NCI-H69 (cell line): ENCODE data around the gene SLC25A52.
"Not testable (repeated sequence)": the region's sequence is repeated elsewhere in the genome, so short reads cannot be mapped to it uniquely, and the experiment has no call there.

ENCODE experiments used
- DNase-seq: peaks from one replicate; lab custom pipeline; 2025; lab: John Stamatoyannopoulos, UW

Gene SLC25A52

DNA sequence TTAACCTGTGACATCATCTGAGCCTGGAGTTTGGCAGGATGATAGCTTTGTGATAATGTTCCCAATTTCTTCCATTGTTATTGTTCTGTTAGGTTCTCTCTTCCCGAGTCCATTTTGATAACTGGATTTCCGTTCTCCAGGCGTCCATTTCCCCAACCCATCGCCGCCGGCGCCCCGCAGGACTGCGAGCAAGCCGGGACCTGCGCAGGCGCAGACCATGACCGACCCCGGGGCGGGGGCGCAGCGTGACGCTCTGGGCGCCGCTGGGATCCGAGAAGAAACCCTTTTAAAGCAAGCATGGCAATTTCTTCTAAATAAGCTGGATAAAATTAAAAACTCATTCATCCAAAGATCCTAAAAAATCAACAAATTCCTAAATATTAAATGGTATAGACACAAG, at the start of gene SLC25A52:
Gene SLC25A52 (minus strand): TSS at position 186 of the 400 bp plus-strand sequence. CDS start 219 bp downstream, outside the sequence.
- no peak for DNase-seq

GRCh38 chr18:31809049-31809448, 48.4 kb upstream of the SLC25A52 start:
- DNase-seq, result not testable (repeated sequence)

- no peak for DNase-seq
Observed at GRCh38 chr18:31801078-31801477, 40.4 kb upstream of the SLC25A52 start.

DNA sequence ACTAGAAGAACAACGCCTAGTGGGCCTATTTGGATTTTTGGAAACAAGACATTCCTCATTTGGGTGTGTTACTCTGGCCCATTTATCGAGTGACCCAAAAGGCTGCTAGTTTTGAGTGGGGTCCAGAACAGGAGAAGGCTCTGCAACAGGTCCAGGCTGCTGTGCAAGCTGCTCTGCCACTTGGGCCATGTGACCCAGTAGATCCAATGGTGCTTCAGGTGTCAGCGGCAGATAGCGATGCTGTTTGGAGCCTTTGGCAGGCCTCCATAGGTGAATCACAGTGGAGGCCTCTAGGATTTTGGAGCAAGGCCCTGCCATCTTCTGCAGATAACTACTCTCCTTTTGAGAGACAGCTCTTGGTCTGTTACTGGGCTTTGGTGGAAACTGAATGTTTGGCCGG, 38.6 kb upstream of the SLC25A52 start:
- DNase-seq, result not testable (repeated sequence)

- DNase-seq, result no peak
Observed at GRCh38 chr18:31798399-31798798, 37.7 kb upstream of the SLC25A52 start.

GRCh38 chr18:31795747-31796146, 35.1 kb upstream of the SLC25A52 start:
- DNase-seq, result no peak

GRCh38 chr18:31793531-31793930, 32.9 kb upstream of the SLC25A52 start:
- DNase-seq, result no peak

GRCh38 chr18:31792580-31792911, 31.9 kb upstream of the SLC25A52 start:
- DNase-seq, result no peak

- DNase-seq, result no peak
Observed at GRCh38 chr18:31791817-31792579, 31.3 kb upstream of the SLC25A52 start.

- peak; percentile 25 for DNase-seq
Observed at GRCh38 chr18:31789409-31789808, 28.7 kb upstream of the SLC25A52 start.

GRCh38 chr18:31783059-31783458, 22.4 kb upstream of the SLC25A52 start:
- DNase-seq, result no peak

- DNase-seq, result no peak
Observed at GRCh38 chr18:31778391-31778950, 17.8 kb upstream of the SLC25A52 start.

- no peak for DNase-seq
Observed at GRCh38 chr18:31776093-31776492, 15.4 kb upstream of the SLC25A52 start.

DNA sequence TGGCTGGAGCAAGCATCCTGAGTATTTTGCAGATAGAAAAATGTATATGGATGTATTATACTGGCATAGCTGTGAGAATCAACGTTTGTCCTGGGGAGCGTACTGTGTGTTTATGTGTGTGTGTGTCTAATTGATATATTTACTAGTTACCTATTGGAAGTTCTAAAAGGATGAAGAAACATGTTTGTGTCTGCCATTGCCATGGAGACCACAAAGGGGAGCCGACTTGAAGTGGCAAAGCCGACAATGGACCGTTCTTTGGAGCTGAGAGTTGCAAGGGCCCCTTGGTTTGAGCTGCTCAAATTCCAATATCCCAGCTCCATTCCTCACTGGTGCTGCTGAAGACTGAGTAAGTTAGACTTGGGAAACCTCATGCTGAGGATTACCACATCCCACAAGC, 14.3 kb upstream of the SLC25A52 start:
- no peak for DNase-seq

DNA sequence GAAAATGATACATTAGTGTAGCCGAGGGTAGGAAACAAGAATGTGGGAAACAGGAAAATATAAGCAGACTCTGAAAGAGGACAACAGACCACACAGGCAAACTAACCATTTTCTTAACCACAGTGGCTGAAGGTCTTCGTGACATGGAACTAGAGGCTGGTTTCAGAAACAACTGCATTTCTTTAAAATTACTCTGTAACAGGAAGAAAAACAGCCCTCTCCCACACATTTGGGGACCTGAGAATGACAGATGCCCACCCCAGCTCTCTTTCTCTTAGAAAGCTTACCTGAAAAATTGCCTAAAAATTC, 13.8 kb upstream of the SLC25A52 start:
- no peak for DNase-seq

DNA sequence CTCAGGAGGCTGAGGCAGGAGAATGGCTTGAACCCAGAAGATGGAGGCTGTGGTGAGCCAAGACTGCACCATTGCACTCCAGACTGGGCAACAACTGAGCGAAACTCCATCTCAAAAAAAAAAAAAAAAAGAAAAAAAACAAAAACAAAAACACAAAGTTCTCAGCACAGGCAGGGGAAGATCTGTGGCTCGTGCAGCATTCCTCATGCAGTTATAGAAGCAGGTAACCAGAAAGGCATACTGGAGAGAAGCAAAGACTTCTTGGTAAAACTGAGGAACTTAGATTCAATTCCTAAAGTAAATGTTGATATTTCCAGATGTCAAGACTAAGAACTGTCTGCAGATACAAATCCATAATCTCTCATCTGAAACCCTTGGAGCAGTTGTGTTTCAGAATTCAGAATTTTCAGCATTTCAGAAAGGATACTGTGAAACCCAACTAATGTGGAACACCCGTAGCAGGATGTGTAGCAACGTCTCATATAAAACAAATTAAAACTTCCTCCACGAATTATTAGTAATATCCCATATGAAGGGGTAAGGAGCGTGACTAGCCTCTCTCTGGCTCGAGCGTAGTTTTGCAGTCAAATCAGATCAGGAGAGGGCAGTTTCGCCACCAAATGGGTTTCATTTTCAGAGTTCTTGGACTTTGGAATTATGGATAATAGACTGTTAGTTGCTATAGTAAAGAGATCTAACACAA, 13.2 kb upstream of the SLC25A52 start:
- no peak for DNase-seq

- no peak for DNase-seq
Observed at GRCh38 chr18:31772699-31773098, 12.0 kb upstream of the SLC25A52 start.

DNA sequence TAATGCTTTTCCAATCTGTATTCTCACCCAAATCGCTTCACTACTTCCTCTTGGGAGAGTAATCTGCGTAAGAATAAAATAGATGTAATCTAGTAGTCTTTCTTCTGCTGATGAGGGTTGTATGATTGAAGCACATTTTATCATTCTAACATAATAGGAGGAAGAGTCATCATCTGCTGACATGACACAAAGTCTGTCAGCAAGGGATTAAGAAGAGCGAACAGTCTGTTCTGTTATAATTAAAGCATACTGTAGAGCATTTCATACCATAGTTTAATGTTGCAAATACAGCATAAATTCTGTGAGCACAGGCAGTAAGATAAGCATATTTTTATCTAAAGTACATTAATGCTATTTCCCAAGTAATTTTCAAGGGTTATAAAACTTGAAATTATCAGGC, 10.4 kb downstream of the SLC25A52 start:
- DNase-seq, result no peak

GRCh38 chr18:31746396-31746795, 14.3 kb downstream of the SLC25A52 start:
- DNase-seq, result no peak

DNA sequence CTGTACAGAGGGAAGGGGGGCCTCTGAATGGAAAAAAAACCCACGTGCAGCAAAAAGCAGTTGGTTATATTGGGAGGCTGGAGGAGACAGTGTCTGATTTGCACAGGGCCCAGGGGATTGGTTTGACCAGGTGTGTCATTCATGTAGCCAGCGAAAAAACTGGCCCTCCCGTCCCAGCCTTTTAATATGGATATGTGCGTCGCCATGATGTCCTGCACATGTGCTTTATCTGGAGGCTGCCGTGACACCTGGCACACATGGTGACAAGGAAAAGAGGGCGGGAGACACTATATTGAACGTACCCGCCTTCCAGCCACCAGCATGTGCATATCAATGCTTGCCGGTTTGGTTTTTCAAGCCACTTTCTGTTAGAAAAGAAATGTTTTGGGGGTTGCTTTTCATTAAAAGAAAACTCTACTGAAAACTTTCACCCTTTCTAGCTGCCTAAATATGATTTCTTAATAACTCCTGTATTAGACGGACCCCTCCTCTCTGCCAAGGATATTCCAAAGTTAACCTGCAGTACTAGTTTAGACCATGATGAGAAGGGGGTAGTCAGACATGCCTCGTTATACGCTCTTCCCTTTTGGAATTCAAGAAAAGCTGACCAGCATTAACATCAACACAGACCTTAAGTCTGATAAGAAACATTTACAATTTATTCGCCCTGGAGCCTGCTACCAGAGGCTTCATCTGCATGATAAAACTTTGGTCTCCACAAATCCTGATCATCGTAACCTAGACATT, 16.2 kb downstream of the SLC25A52 start:
- DNase-seq, result peak; percentile 29

DNA sequence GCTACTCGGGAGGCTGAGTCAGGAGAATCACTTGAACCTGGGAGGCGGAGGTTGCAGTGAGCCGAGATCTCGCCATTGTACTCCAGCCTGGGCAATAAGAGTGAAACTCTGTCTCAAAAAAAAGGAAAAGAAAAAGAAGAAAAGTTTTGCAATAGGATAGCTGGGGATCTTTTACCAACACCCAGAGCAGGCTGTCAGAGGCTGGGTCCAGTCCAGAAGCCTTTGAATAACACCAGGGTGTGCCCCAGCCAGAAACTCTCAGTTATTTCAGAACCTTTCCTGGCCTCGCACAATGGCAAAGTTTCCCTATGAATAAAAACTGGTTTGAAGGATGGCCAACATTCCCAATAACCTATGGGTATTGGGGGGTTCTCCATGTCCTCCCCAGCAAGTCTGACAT, 17.1 kb downstream of the SLC25A52 start:
- DNase-seq, result not testable (repeated sequence)

GRCh38 chr18:31741097-31741735, 19.5 kb downstream of the SLC25A52 start:
- DNase-seq, result peak; percentile 63
